NCI-H2081 (cell line): ENCODE data around the gene TECR.
"Not testable (repeated sequence)": the region's sequence is repeated elsewhere in the genome, so short reads cannot be mapped to it uniquely, and the experiment has no call there.

Experiments
- DNase-seq, 2 experiments: peaks; one replicate each; lab custom pipeline; 2025; lab: John Stamatoyannopoulos, UW

TECR gene

DNA sequence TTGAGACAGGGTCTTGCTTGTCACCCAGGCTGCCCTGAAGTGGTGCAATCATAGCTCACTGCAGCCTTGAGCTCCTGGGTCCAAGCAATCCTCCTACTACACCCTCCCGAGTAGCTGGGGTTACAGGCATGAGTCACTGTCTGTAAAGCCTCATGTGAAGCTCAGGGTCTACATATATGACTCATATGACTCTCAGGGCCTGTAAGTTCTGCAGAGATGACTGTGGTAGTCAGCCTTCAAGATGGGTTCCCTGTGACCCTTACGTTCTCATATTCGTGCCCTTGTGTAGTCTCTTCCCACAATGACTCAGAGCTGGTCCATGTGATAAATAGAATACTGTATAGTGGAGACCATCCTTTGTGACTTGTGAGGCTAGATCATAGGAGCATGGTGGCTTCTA is 55.8 kb downstream of the TECR start:
- DNase-seq: not testable (repeated sequence)

DNA sequence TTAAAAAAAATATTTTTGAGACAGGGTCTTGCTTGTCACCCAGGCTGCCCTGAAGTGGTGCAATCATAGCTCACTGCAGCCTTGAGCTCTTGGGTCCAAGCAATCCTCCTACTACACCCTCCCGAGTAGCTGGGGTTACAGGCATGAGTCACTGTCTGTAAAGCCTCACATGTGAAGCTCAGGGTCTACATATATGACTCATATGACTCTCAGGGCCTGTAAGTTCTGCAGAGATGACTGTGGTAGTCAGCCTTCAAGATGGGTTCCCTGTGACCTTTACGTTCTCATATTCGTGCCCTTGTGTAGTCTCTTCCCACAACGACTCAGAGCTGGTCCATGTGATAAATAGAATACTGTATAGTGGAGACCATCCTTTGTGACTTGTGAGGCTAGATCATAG is 60.0 kb downstream of the TECR start:
- DNase-seq: not testable (repeated sequence)

DNA sequence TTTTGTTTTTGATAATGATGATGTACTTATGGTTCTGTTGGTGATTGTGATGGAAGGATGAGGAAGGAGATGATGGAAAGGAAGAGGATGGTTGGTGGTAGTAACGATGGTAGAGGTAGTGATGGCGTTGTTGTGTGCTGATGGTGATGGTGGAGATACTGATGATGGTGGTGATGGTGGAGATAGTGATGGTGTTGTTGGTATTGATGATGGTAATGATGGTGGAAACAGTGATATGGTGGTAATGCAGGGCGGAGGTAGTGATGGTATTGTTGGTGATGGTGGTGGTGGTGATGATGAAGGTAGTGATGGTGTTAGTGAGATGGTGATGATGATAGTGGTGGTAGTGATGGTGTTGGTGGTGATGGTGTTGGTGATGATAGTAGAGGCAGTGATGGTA is 66.2 kb downstream of the TECR start:
- DNase-seq: no peak

DNA sequence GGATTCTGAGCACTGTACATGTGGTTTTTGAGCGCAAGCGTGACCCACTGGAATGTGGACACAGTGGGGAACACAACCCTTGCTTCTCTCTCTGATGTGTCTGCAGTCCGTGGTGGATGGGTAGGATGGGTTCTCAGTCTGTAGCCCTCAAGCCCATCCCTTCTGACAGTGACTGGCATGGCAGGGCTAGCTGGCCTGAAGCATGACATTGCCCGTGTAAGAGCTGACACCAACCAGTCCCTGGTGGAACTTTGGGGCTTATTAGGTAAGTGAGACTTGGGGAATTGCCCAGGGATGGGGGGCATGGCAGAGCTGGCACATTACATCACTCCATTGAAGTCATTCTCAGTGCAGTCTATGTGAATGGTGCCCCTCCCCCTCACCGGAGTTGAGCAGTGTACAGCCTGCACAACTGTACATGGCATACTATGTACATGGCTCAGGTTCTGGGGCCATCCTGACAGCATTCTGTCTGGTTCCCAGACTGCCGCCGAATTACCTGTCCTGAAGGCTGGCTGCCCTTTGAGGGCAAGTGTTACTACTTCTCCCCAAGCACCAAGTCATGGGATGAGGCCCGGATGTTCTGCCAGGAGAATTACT is 70.3 kb downstream of the TECR start:
- no peak for DNase-seq

DNA sequence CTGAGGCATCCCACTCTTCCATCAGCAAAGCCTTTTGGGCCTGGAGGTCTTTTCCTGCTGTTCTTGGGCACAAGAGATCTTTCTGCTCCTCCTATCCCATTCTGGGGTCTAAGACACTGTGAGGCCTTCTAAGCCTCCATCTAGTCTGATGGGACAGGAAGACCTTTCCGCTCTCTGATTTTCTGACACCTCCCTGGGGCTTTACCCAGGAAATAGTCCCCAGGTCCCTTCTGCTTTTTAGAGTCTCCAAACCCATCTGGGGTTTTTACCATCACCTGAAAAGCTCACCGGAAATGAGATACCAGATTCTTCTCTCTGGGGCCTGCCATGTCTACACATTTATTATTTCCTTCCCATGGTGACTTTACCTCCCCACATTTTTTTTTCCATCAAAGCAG is 74.6 kb downstream of the TECR start:
- DNase-seq: no peak

DNA sequence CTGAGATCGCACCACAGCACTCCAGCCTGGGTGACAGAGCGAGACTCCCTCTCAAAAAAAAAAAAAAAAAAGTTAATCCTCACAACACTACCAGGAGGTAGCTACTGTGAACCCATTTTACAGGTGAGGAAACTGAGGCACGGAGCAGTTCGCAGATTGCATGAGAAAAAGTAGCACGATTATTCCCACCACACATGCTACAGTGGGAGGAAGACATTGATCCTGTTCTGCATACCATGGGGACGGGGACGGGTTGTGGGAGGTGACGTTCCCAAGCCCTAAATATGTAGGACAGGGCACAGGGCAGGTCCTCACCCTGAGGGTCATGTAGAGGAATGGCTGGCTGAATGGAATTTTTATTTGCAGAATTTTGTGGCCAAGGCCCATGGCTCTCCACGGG is 77.2 kb downstream of the TECR start:
- no peak for DNase-seq

DNA sequence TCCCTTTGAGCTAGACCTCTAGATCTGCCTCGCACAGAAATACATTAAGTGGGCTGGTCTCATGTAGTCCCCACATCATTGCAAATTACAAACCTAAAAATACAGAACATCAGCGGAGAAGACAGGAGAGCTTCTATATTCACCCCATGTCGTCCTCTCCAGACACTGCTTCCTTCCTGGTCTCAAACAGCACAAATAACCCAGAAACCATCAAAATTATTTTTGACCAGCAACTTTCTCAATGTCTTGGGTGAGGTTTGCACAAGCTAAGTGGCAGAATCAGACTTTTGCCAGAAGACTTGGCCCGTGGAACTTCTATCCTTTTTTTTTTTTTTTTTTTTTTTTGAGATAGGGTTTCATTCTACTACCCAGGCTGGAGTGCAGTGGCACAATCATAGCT is 81.7 kb downstream of the TECR start:
- DNase-seq: no peak

DNA sequence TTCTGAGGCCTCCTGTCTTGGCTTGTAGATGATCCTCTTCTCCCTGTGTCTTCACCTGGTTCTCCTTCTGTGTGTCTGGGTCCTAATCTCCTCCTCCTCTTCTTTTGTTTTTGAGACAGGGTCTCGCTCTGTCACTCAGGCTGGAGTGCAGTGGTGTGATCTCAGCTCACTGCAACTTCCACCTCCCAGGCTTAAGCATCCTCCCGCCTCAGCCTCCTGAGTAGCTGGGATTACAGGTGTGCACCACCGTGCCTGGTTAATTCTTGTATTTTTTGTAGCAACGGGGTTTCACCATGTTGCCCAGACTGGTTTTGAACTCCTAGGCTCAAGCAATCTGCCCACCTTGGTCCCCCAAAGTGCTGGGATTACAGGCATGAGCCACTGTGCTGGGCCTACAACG is 82.8 kb downstream of the TECR start:
- DNase-seq: not testable (repeated sequence)

DNA sequence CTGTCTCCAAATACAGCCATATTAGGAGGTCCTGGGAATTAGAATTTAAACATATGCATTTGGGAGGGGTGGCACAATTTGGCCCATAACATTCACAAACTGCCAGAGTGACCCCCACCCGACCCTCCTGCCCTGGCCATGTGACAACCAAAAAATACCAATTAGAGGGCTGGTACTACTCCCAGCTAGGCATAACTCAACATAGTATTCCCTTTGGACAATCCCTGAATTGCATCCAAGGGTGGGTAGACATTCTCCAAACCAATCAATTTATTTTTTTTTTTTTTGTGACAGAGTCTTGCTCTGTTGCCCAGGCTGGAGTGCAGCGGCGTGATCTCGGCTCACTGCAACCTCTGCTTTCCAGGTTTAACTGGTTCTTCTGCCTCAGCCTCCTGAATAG is 83.3 kb downstream of the TECR start:
- DNase-seq: no peak

DNA sequence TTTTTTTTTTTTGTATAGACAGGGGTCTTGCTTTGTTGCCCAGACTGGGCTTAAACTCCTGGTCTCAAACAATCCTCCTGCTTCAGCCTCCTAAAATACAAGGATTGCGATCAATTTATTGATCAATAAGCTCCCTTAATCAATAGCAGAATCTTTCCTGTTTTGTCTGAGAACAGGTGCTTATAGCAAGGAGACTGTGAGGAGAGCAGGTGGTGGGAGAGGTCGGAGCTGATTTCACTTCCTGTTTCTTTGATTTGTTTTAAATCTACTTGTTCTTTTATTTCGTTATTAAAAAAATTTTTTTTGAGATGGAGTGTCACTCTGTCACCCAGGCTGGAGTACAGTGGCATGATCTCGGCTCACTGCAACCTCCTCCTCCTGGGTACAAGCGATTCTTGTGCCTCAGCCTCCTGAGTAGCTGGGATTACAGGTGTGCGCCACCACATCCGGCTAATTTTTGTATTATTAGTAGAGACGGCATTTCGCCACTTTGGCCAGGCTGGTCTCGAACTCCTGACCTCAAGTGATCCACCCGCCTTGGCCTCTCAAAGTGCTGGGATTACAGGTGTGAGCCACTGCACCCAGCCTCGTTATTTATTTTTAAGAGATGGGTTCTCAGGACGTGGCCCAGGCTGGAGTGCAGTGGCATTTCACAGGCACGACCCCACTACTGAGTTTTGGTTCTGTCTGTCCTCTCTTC is 84.2 kb downstream of the TECR start:
- not testable (repeated sequence) for DNase-seq

DNA sequence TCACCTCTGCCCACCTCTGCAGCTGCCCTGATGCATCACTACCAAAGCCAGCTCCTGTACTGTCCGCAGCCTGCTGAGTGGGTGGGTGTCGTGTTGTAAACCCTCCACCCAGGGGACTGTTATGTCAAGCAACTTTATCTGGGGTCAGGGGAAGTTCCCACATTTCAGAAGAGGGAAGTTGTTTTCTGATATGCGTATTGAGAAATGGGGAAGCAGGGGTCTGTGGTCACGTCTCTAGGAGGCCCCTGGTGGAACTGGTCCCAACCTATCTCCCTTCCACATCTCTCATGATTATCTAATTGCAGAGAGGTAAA is 84.7 kb downstream of the TECR start:
- DNase-seq: no peak
